DOHH2 (cell line): ENCODE measurements around the gene IRX2.

Experiments
- EZH2phosphoT487 ChIP-seq: fragments of 200-600 bp; sonication (generic); IDR thresholded peaks from 2 replicates; pipeline ENCODE4 v1.6.1; 2017; ENCODE audit warnings: borderline replicate concordance, mild to moderate bottlenecking, antibody characterized with exemption, low read length, moderate library complexity, mixed read lengths
- TF ChIP-seq, protein P1 (sequence below): fragments of 200-600 bp; sonication (generic); IDR thresholded peaks from one replicate; pipeline ENCODE4 v1.5.1; 2014; ENCODE audit warnings: antibody characterized with exemption, mild to moderate bottlenecking, low read depth, low read length; ENCODE audit not compliant: poor library complexity, severe bottlenecking

GRCh38 chr5:2725980-2726765, 25.3 kb downstream of the IRX2 start:
- TF ChIP-seq, protein P1, sequence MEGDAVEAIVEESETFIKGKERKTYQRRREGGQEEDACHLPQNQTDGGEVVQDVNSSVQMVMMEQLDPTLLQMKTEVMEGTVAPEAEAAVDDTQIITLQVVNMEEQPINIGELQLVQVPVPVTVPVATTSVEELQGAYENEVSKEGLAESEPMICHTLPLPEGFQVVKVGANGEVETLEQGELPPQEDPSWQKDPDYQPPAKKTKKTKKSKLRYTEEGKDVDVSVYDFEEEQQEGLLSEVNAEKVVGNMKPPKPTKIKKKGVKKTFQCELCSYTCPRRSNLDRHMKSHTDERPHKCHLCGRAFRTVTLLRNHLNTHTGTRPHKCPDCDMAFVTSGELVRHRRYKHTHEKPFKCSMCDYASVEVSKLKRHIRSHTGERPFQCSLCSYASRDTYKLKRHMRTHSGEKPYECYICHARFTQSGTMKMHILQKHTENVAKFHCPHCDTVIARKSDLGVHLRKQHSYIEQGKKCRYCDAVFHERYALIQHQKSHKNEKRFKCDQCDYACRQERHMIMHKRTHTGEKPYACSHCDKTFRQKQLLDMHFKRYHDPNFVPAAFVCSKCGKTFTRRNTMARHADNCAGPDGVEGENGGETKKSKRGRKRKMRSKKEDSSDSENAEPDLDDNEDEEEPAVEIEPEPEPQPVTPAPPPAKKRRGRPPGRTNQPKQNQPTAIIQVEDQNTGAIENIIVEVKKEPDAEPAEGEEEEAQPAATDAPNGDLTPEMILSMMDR, result no peak
- TF ChIP-seq EZH2phosphoT487, result no peak
